ENCODE measurements around the gene MRC1. TPM values are rescaled to one million over a fixed set of nuclear protein-coding genes. Genes with fewer than 3 reads are reported as not detected.

Gene MRC1
- 0.02 to 0.05 TPM (median 0.03 TPM) in 4 of 5 replicates, not detected in the other for total RNA-seq (2022; extraction: Qiagen RNA extraction; ENCODE audit: low read depth)

GRCh38 chr10:17808971-17809841 lies at the start of gene MRC1:
Gene MRC1, plus strand, starts transcription at chr10:17809348. Its CDS starts 118 bp downstream, at chr10:17809466.

GRCh38 chr10:17951868-17952371 lies 142.8 kb downstream of the MRC1 start, which contains the start of gene SLC39A12:
Gene SLC39A12, plus strand, starts transcription at chr10:17951918. Its CDS starts 1,359 bp downstream, at chr10:17953277.

Other genes with a start within 250 kb of the MRC1 start
- gene HACD1, start 192.0 kb upstream of the MRC1 start, total RNA-seq (2022; extraction: Qiagen RNA extraction; ENCODE audit: low read depth), result 32.1 to 69.7 TPM (median 58.0 TPM) in 5 replicates
- 28.0 to 31.6 TPM (median 29.8 TPM) in 5 replicates for gene STAM, start 165.2 kb upstream of the MRC1 start, total RNA-seq (2022; extraction: Qiagen RNA extraction; ENCODE audit: low read depth)
- gene TMEM236, start 57.1 kb upstream of the MRC1 start, total RNA-seq (2022; extraction: Qiagen RNA extraction; ENCODE audit: low read depth), result 0.03 to 0.12 TPM (median 0.07 TPM) in 5 replicates
- gene SLC39A12, start 142.6 kb downstream of the MRC1 start, total RNA-seq (2022; extraction: Qiagen RNA extraction; ENCODE audit: low read depth), result not detected in 5 replicates